TTC549 (cell line): ENCODE results near the gene MAPK10.
"Not testable (repeated sequence)": the region's sequence is repeated elsewhere in the genome, so short reads cannot be mapped to it uniquely, and the experiment has no call there.

ENCODE experiments used
- FAIRE-seq: peaks from 2 replicates; lab custom pipeline; 2012; peaks lifted over from hg19 to GRCh38; lab: Jason Lieb, UNC

The MAPK10 gene

GRCh38 chr4:86101841-86102240 lies 258.0 kb downstream of the MAPK10 start:
- no peak for FAIRE-seq

- no peak for FAIRE-seq
Observed at GRCh38 chr4:86101410-86101809, 258.4 kb downstream of the MAPK10 start.

DNA sequence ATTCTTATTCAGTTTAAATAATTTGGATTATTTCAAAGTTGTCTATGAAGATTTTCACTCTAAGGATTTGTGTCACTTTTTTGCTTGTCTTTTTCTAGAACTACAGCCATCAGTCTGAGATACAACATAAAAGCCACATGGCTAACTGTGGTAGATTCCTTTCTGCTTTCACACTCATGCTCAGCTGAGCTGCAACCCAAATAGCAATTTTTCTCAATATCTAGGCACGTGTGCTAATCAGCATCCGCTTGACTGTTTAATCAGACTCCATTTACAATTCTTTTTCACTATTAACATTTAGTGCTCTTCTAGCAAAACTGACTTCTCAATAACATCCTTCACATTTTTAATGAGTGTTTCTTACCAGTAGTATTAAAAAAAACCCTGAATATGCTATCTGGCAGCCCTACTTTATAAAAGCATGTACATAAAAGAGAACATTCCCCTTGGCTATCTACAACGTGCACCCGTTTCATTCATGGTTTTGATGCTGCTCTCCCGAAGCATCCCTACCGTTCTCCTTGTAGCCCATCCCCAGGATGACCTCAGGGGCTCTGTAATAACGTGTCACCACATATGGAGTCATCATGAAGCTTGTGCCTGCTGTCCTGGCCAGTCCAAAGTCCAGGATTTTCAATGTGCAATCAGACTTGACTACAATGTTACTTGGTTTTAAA lies 259.2 kb downstream of the MAPK10 start:
- no peak for FAIRE-seq

GRCh38 chr4:86099348-86099747 lies 260.5 kb downstream of the MAPK10 start:
- FAIRE-seq = no peak

- no peak for FAIRE-seq
Observed at GRCh38 chr4:86098691-86099090, 261.2 kb downstream of the MAPK10 start.

DNA sequence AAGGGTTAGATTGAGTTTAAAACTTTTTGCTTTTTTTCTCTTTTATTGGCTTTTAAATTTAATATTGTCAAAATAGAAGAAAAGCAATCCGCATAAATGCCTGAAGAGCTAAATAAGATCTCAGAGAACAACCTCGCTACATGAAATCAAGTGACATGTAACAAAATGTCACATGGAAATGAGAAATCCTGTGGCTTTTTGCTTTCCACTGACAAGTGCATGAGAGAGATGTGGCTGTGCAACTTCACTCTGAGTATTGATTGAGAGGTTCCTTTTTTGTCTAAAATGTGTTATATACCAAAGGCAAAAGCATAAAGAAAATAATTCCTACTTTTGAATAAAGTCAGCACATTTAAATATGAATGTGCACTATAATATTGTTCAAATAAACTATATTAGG lies 263.5 kb downstream of the MAPK10 start:
- no peak for FAIRE-seq

DNA sequence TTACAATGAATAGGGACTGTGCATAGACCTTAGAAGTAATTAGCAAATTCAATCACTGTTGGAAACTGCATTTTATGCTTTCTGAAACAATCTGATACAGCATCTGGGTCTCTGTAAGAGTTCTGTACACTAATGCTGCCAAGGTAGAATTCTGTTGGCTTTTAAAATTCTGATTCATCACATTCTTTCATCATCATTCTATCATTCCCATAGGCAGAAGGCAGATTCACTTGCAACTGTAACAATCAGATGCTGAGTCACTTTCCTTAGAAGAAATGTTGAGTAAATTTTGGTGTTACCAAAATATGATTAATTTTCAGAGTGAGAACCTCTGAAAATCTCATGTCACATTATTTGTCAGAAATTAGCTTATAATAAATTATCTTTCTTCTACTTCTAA lies 267.2 kb downstream of the MAPK10 start:
- no peak for FAIRE-seq

DNA sequence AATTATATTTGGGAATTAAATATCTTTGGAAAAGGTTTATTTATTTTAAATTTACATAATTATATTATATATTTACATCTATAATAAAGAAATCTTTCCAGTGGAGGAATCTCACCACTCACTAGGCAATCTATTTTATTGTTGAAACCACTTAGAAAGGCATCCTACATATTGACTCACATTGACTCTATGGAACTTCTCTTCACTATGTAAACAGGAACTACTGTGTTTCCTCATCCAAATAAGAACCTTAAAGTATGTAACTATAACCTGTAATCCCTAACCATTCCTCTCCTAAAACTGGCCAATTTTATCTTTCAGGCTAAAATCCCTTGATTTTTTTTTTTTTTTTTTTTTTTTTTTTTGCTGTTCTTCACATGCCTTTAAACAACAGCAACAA lies 268.7 kb downstream of the MAPK10 start:
- FAIRE-seq = no peak

DNA sequence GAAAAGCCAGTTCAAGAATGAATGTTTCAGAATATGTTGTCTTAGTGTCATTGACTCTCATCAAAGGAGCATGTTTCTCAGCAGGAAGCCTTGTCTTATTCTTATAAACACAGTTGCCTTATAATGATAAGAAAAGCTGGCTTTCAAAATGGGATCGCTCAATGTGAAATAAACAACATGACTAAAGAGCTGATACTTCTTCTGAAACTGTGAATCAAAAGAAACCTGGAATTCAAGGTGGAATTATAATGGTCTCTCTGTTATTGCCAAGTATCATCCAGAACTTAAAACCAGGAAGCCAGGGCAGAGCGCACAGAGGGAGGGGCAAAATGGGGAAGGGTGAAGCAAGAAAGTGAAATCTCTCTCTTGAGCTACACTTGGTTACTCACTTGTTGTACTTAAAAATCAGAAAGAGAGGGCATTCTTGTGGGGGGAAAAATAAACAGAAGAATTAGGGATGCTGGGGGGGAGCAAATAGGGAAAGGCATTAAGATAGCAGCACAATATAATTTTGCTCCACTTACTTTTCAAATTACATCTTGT lies 270.0 kb downstream of the MAPK10 start:
- no peak for FAIRE-seq

- no peak for FAIRE-seq
Observed at GRCh38 chr4:86089053-86089452, 270.8 kb downstream of the MAPK10 start.

GRCh38 chr4:86075796-86076195 lies 284.1 kb downstream of the MAPK10 start:
- not testable (repeated sequence) for FAIRE-seq

DNA sequence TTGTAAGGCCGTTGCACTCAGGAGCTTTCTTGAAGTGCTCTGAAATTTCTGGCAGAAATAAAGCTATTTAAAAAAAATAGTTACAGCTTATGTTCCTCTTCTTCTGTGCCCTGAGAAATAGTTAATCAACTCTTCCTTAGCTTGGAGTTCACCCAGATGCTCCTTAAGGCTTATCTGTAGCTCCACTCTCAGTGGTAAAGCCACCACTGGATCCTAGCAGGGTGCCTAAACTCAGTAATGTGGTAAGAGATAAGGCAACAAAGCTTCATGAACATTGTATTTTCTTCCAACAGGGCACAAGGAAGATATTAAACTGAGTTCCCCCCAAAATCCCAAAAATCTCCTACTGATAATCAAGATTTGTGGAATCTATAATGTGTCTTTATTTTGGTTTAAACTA lies 299.5 kb downstream of the MAPK10 start:
- no peak for FAIRE-seq

- FAIRE-seq = no peak
Observed at GRCh38 chr4:86058621-86059020, 301.2 kb downstream of the MAPK10 start.

GRCh38 chr4:86055898-86056297 lies 304.0 kb downstream of the MAPK10 start:
- no peak for FAIRE-seq

DNA sequence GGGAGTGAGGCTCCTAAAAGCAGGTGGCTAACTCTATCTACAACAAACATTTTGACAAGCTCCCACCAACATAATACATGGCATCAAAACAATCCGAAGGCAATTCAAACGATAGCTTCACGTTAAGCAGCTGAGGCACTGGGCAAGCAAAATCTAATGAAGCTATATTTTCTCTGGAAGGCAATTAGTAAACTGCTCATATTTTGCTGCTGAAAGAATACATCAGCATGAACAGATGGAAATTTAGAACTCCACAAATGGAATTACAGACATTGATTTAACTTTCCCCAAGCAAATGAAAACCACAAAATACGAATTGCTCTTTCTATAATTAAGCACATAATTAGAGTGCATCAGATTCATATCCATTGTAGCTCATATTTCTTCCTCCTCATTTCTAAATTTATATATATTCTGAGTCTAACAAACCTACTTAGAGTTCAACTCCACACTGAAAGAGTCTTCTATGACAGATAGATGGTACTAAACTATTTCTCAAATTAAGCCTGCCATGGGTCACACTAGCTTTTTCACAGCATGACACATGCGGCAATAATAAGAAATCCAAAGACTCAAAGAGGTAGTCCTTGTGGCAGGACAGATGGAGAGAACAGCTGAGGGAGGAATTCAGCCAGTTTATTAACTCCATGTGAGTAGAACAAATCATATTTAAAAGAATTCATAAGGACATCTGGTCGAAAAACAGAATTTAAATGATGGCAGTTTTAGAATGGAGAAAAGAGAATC lies 305.4 kb downstream of the MAPK10 start:
- FAIRE-seq = no peak

DNA sequence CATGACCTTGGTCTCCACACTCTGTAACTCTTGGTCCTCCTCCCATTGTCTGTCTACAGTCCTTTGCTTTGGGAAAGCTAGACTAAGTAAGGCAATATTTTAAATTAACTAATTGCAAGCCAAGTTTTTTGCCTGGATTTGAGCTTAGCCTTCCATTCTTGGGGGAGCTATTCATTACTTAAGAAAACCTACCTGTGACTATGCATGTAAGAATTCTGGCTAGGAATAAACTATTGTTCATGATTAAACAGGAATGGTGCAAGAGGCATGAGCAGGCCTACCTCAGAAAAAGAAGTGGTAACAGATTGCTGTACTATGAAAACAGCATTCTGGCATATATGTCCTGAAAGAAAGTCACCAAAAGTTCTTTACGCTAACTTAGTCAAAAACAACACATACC lies 309.4 kb downstream of the MAPK10 start:
- no peak for FAIRE-seq

- no peak for FAIRE-seq
Observed at GRCh38 chr4:86048426-86048825, 311.4 kb downstream of the MAPK10 start.

- no peak for FAIRE-seq
Observed at GRCh38 chr4:86044593-86044985, 315.3 kb downstream of the MAPK10 start.

GRCh38 chr4:86043755-86044592 lies 315.9 kb downstream of the MAPK10 start:
- FAIRE-seq = peak; percentile 49

DNA sequence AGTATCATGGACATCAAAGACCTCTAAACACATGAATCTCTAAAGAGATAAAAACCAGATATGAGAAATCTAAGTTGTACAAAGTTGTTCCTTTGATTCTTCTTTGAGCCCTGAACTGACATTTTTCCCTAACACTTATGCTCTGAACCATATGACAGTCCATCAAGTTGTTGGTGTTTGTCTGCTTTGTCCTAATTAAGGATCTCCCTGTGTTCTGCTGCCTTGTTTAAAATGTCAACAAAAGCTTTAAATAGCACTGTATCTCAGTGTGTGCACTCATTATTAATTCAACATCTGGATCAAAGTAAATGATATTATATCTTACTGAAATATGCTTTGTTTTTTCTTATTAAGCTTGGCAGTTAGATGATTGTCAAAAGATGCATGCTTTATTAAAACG lies 321.8 kb downstream of the MAPK10 start:
- FAIRE-seq = no peak

DNA sequence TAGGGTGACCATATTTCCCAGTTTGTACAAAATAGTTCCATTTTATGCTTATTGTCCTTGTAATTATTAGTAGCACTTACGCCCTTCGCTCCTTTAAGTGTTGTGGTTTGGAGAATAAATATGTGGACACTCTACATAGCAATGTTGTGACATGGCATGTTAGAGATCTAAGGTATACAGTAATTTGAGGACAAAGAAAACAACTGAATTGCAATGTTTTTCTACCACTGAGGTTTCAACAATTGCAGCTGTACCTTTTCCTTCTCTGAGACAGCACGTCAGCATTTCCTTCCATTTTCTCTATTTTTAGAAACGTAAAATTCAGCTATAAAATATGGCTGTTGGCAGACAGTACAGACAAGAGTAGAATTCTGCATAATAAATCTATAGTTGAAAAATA lies 323.1 kb downstream of the MAPK10 start:
- no peak for FAIRE-seq

DNA sequence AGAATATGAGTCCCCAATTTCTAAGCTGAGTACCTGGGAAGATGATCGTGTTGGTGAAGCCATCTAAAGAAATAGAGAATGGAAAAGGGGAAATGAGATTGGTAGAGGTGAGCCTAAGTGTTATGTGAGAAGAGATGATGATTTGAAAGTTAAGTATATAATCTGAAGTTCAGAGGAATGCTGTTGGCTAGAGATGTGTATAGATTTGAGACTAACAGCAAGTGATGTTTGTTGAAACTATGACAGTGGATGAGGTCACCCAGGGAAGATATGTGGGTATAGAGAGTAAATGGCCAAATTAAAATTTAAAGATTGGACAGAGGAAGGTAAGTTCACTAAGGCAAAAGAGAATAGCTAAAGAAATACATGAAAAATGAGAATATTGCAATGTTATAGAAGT lies 324.2 kb downstream of the MAPK10 start:
- no peak for FAIRE-seq

DNA sequence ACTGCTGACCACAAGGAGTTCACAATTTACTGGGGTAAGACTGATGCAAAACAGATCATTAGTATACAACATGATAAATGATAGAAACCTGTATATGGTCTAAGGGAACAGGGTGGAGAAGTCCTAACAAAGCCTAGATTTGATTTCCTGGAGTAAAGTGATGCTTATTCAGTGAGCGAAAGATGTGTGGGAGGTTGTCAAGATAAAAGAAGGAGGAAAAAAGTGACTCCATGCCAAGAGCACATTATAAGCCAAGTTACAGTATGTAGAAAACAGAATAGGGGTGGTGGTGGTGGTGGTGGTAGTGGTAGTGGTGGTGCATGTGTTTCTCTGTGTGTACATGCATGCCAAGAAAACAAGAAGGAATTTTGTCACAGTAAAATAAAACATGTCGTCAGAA lies 325.2 kb downstream of the MAPK10 start:
- FAIRE-seq = no peak
